Measurements from ENCODE around the gene GYS2.
A peak's percentile ranks its signal among the peaks of the same experiment; 100 is the strongest.

Gene GYS2

GRCh38 chr12:21538061-21538653 lies 66.5 kb downstream of the GYS2 start:
- Histone ChIP-seq H3K36me3 (ENCODE audit: control insufficient read depth, insufficient read depth, low read length) (no peaks in the 10 kb centered on the region), H3K4me3 (ENCODE audit: low read length) (no peak overlapping the region), H3K9me3 (ENCODE audit: control insufficient read depth, insufficient read depth, low read length) (no peaks in the 10 kb centered on the region), H3K27me3 (ENCODE audit: control insufficient read depth, insufficient read depth, low read length) (no peaks in the 10 kb centered on the region), H3K4me1 (ENCODE audit: control insufficient read depth, insufficient read depth, low read length) (no peaks in the 10 kb centered on the region), H3K27ac (ENCODE audit: low read length) (no peak overlapping the region)
- no peak for DNase-seq (ENCODE audit: low read depth, low spot score)
- no CpG with 5 or more reads among the region's 5 CpGs for WGBS (ENCODE audit: insufficient coverage, insufficient read length)

- Histone ChIP-seq H3K36me3 (ENCODE audit: control insufficient read depth, insufficient read depth, low read length) (no peaks in the 10 kb centered on the region), H3K4me3 (ENCODE audit: low read length) (no peak overlapping the region), H3K27ac (ENCODE audit: low read length) (no peak overlapping the region), H3K9me3 (ENCODE audit: control insufficient read depth, insufficient read depth, low read length) (no peaks in the 10 kb centered on the region), H3K4me1 (ENCODE audit: control insufficient read depth, insufficient read depth, low read length) (no peaks in the 10 kb centered on the region), H3K27me3 (ENCODE audit: control insufficient read depth, insufficient read depth, low read length) (peaks cover 9% of the 10 kb centered on the region; the same call in 1 of the 2 replicates)
- no peak for DNase-seq (ENCODE audit: low read depth, low spot score)
- no CpG with 5 or more reads among the region's 2 CpGs for WGBS (ENCODE audit: insufficient coverage, insufficient read length)
These were observed 75.2 kb downstream of the GYS2 start for GRCh38 chr12:21529456-21529855.

GRCh38 chr12:21528953-21529352 lies 75.7 kb downstream of the GYS2 start:
- DNase-seq (ENCODE audit: low read depth, low spot score), result no peak
- WGBS (ENCODE audit: insufficient coverage, insufficient read length), result no CpG with 5 or more reads among the region's 5 CpGs

GRCh38 chr12:21527451-21528180 lies 77.0 kb downstream of the GYS2 start:
- no peak for DNase-seq (ENCODE audit: low read depth, low spot score)
- H3K27ac ChIP-seq (ENCODE audit: low read length), result no peak overlapping the region
- no peaks in the 10 kb centered on the region for H3K9me3 ChIP-seq (ENCODE audit: control insufficient read depth, insufficient read depth, low read length)
- H3K4me3 ChIP-seq (ENCODE audit: low read length), result peak overlapping the region; percentile 68
- H3K4me1 ChIP-seq (ENCODE audit: control insufficient read depth, insufficient read depth, low read length), result no peaks in the 10 kb centered on the region
- H3K36me3 ChIP-seq (ENCODE audit: control insufficient read depth, insufficient read depth, low read length), result no peaks in the 10 kb centered on the region
- peaks cover 9% of the 10 kb centered on the region; the same call in 1 of the 2 replicates for H3K27me3 ChIP-seq (ENCODE audit: control insufficient read depth, insufficient read depth, low read length)
- WGBS (ENCODE audit: insufficient coverage, insufficient read length), result no CpG with 5 or more reads among the region's 57 CpGs

More at GRCh38 chr12:21528953-21529352, 75.7 kb downstream of the GYS2 start:
- Histone ChIP-seq H3K36me3 (ENCODE audit: control insufficient read depth, insufficient read depth, low read length) (no peaks in the 10 kb centered on the region), H3K4me3 (ENCODE audit: low read length) (no peak overlapping the region), H3K27me3 (ENCODE audit: control insufficient read depth, insufficient read depth, low read length) (peaks cover 9% of the 10 kb centered on the region; the same call in 1 of the 2 replicates), H3K9me3 (ENCODE audit: control insufficient read depth, insufficient read depth, low read length) (no peaks in the 10 kb centered on the region), H3K27ac (ENCODE audit: low read length) (no peak overlapping the region), H3K4me1 (ENCODE audit: control insufficient read depth, insufficient read depth, low read length) (no peaks in the 10 kb centered on the region)

- no peaks in the 10 kb centered on the region for H3K36me3 ChIP-seq (ENCODE audit: control insufficient read depth, insufficient read depth, low read length)
- WGBS (ENCODE audit: insufficient coverage, insufficient read length), result no CpG with 5 or more reads among the region's 12 CpGs
- H3K9me3 ChIP-seq (ENCODE audit: control insufficient read depth, insufficient read depth, low read length), result no peaks in the 10 kb centered on the region
- peaks cover 9% of the 10 kb centered on the region; the same call in 1 of the 2 replicates for H3K27me3 ChIP-seq (ENCODE audit: control insufficient read depth, insufficient read depth, low read length)
- no peaks in the 10 kb centered on the region for H3K4me1 ChIP-seq (ENCODE audit: control insufficient read depth, insufficient read depth, low read length)
- H3K4me3 ChIP-seq (ENCODE audit: low read length), result peak overlapping the region; percentile 68; the same call in 1 of the 2 replicates
- DNase-seq (ENCODE audit: low read depth, low spot score), result no peak
- no peak overlapping the region for H3K27ac ChIP-seq (ENCODE audit: low read length)
These were observed 77.8 kb downstream of the GYS2 start for GRCh38 chr12:21526721-21527345.

GRCh38 chr12:21526053-21526452 lies 78.6 kb downstream of the GYS2 start, which contains the start of gene SPX:
TSS of gene SPX (plus strand) at chr12:21526296. CDS start at chr12:21526473, 177 bp downstream.
- Histone ChIP-seq H3K4me3 (ENCODE audit: low read length) (peak within 1 kb of the TSS; percentile 68; the same call in 1 of the 2 replicates), H3K9me3 (ENCODE audit: control insufficient read depth, insufficient read depth, low read length) (no peaks in the 10 kb centered on the region), H3K36me3 (ENCODE audit: control insufficient read depth, insufficient read depth, low read length) (no peaks in the 10 kb centered on the region), H3K27ac (ENCODE audit: low read length) (no peak within 1 kb of the TSS), H3K4me1 (ENCODE audit: control insufficient read depth, insufficient read depth, low read length) (no peaks in the 10 kb centered on the region), H3K27me3 (ENCODE audit: control insufficient read depth, insufficient read depth, low read length) (peaks cover 9% of the 10 kb centered on the region; the same call in 1 of the 2 replicates)
- no peak for DNase-seq (ENCODE audit: low read depth, low spot score)
- WGBS (ENCODE audit: insufficient coverage, insufficient read length), result no CpG with 5 or more reads among the region's 1 CpG

GRCh38 chr12:21523148-21523547 lies 81.5 kb downstream of the GYS2 start:
- Histone ChIP-seq H3K36me3 (ENCODE audit: control insufficient read depth, insufficient read depth, low read length) (no peaks in the 10 kb centered on the region), H3K4me3 (ENCODE audit: low read length) (no peak overlapping the region), H3K9me3 (ENCODE audit: control insufficient read depth, insufficient read depth, low read length) (no peaks in the 10 kb centered on the region), H3K27ac (ENCODE audit: low read length) (no peak overlapping the region), H3K4me1 (ENCODE audit: control insufficient read depth, insufficient read depth, low read length) (no peaks in the 10 kb centered on the region), H3K27me3 (ENCODE audit: control insufficient read depth, insufficient read depth, low read length) (peaks cover 5% of the 10 kb centered on the region; the same call in 1 of the 2 replicates)
- DNase-seq (ENCODE audit: low read depth, low spot score), result no peak

- no peaks in the 10 kb centered on the region for H3K9me3 ChIP-seq (ENCODE audit: control insufficient read depth, insufficient read depth, low read length)
- no peak overlapping the region for H3K4me3 ChIP-seq (ENCODE audit: low read length)
- no peaks in the 10 kb centered on the region for H3K27me3 ChIP-seq (ENCODE audit: control insufficient read depth, insufficient read depth, low read length)
- no CpG with 5 or more reads among the region's 1 CpG for WGBS (ENCODE audit: insufficient coverage, insufficient read length)
- no peak for DNase-seq (ENCODE audit: low read depth, low spot score)
- no peak overlapping the region for H3K27ac ChIP-seq (ENCODE audit: low read length)
- H3K36me3 ChIP-seq (ENCODE audit: control insufficient read depth, insufficient read depth, low read length), result no peaks in the 10 kb centered on the region
- H3K4me1 ChIP-seq (ENCODE audit: control insufficient read depth, insufficient read depth, low read length), result no peaks in the 10 kb centered on the region
These were observed 83.1 kb downstream of the GYS2 start for GRCh38 chr12:21521541-21521940.

- H3K36me3 ChIP-seq (ENCODE audit: control insufficient read depth, insufficient read depth, low read length), result no peaks in the 10 kb centered on the region; the same call in 1 of the 2 replicates
- H3K9me3 ChIP-seq (ENCODE audit: control insufficient read depth, insufficient read depth, low read length), result no peaks in the 10 kb centered on the region
- no peaks in the 10 kb centered on the region for H3K27me3 ChIP-seq (ENCODE audit: control insufficient read depth, insufficient read depth, low read length)
- H3K27ac ChIP-seq (ENCODE audit: low read length), result no peak overlapping the region
- H3K4me3 ChIP-seq (ENCODE audit: low read length), result no peak overlapping the region
- no CpG with 5 or more reads among the region's 3 CpGs for WGBS (ENCODE audit: insufficient coverage, insufficient read length)
- DNase-seq (ENCODE audit: low read depth, low spot score), result no peak
- H3K4me1 ChIP-seq (ENCODE audit: control insufficient read depth, insufficient read depth, low read length), result no peaks in the 10 kb centered on the region
These were observed 86.2 kb downstream of the GYS2 start for GRCh38 chr12:21518451-21518850.

GRCh38 chr12:21516281-21516680 lies 88.4 kb downstream of the GYS2 start:
- Histone ChIP-seq H3K4me3 (ENCODE audit: low read length) (no peak overlapping the region), H3K27me3 (ENCODE audit: control insufficient read depth, insufficient read depth, low read length) (no peaks in the 10 kb centered on the region), H3K36me3 (ENCODE audit: control insufficient read depth, insufficient read depth, low read length) (no peaks in the 10 kb centered on the region; the same call in 1 of the 2 replicates), H3K27ac (ENCODE audit: low read length) (no peak overlapping the region), H3K9me3 (ENCODE audit: control insufficient read depth, insufficient read depth, low read length) (no peaks in the 10 kb centered on the region), H3K4me1 (ENCODE audit: control insufficient read depth, insufficient read depth, low read length) (no peaks in the 10 kb centered on the region)
- WGBS (ENCODE audit: insufficient coverage, insufficient read length), result no CpG with 5 or more reads among the region's 2 CpGs
- DNase-seq (ENCODE audit: low read depth, low spot score), result no peak

Measured in iPS DF 6.9 (cell line).